Endodermal cell (in vitro differentiated cells): ENCODE measurements around the gene CD46. TPM values are rescaled to one million over a fixed set of nuclear protein-coding genes. Genes with fewer than 3 reads are reported as not detected.

Experiments
- DNase-seq: peaks from one replicate; pipeline ENCODE4 v3.0.0-alpha.2; 2017
- H3K27ac ChIP-seq: 2 replicates; pipeline ENCODE4 v1.5.1; 2013; ENCODE audit warnings: mild to moderate bottlenecking, low read depth, low read length, moderate library complexity
- H3K27me3 ChIP-seq: 2 replicates; pipeline ENCODE4 v1.6.1; 2013; ENCODE audit warnings: mild to moderate bottlenecking, low read length, moderate library complexity; ENCODE audit not compliant: insufficient read depth, control insufficient read depth, poor library complexity, severe bottlenecking
- H3K36me3 ChIP-seq: 2 replicates; pipeline ENCODE4 v1.7.0; 2013; ENCODE audit warnings: mild to moderate bottlenecking, low read length, moderate library complexity; ENCODE audit not compliant: control insufficient read depth, insufficient read depth
- H3K4me1 ChIP-seq: one replicate; pipeline ENCODE4 v1.7.0; 2013; ENCODE audit warnings: low read length; ENCODE audit not compliant: control insufficient read depth, insufficient read depth
- H3K4me3 ChIP-seq: 2 replicates; pipeline ENCODE4 v1.5.1; 2013; ENCODE audit warnings: mild to moderate bottlenecking, low read length, moderate library complexity
- H3K9ac ChIP-seq: 2 replicates; pipeline ENCODE4 v1.6.1; 2013; ENCODE audit warnings: mild to moderate bottlenecking, low read length, moderate library complexity; ENCODE audit not compliant: poor library complexity, severe bottlenecking; ENCODE audit errors: extremely low read depth
- H3K9me3 ChIP-seq: 2 replicates; pipeline ENCODE4 v1.6.1; 2013; ENCODE audit warnings: mild to moderate bottlenecking, low read length, moderate library complexity; ENCODE audit not compliant: control insufficient read depth
- H3K27ac Mint-ChIP-seq: 2 replicates; pipeline ENCODE4 v1.8.0; 2020; ENCODE audit warnings: mixed read lengths
- H3K27me3 Mint-ChIP-seq: 2 replicates; pipeline ENCODE4 v1.8.0; 2021; ENCODE audit warnings: mild to moderate bottlenecking, mixed read lengths; ENCODE audit not compliant: insufficient read depth
- H3K36me3 Mint-ChIP-seq: 2 replicates; pipeline ENCODE4 v1.8.0; 2020; ENCODE audit warnings: low read depth, mixed read lengths
- H3K4me1 Mint-ChIP-seq: 2 replicates; pipeline ENCODE4 v1.8.0; 2020; ENCODE audit warnings: mixed read lengths
- H3K4me3 Mint-ChIP-seq: 2 replicates; pipeline ENCODE4 v1.8.0; 2020; ENCODE audit warnings: mild to moderate bottlenecking, moderate library complexity, mixed read lengths
- H3K9me3 Mint-ChIP-seq: 2 replicates; pipeline ENCODE4 v1.8.0; 2020; ENCODE audit warnings: mild to moderate bottlenecking, mixed read lengths
- WGBS, 2 experiments: methylation state at CpG; one replicate each; pipeline versions ENCODE4 v1.1.5 to v1.1.7; 2013; ENCODE audit warnings: missing lambda C conversion rate in 2 of 2, mixed read lengths in 1 of 2; ENCODE audit not compliant: insufficient coverage in 1 of 2, insufficient read length in 1 of 2; 5-methylcytosine and 5-hydroxymethylcytosine counted together
- total RNA-seq, 2 donors: library from RNA; stranded (reverse); fragmentation: NEBNext Ultra II Directional in 1 of 2; extraction: Animal tissue kit (Norgen Biotek cat#: 25700) in 1 of 2; gene quantifications; 2 replicates in 1 of 2; 3 replicates in 1 of 2; pipeline ENCODE4 v1.2.1, GENCODE V29; 2021
- TF ChIP-seq, protein P1 (sequence below): fragments of 200-600 bp; sonication (generic); conservative IDR thresholded peaks from 2 replicates; pipeline ENCODE4 v1.5.0; 2021; ENCODE audit warnings: antibody characterized with exemption, mild to moderate bottlenecking

CD46 gene
- total RNA-seq, 2 donors from 2014 or later, result 132 to 135 TPM

DNA sequence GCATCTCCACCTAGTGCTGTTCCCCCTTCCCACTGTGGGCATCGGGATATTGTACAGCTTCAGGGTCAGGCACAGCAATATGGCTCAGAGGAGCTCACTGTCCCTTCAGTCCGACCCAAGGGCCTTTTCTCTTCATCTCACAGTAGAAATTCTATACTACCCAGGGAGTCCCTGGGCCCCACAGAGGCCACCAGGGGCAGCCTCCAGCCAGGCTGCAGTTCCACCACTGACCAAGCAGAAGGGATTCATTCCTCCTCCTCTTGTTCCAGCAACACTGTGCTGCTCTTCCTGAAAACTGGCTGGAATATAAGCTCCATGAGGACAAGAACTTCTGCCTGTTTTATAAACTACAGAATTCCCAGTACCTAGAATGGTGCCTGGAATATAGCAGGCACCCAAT, 88.5 kb downstream of the CD46 start:
- Histone ChIP-seq H3K9ac (no peak overlapping the region), H3K9me3 (no peaks in the 10 kb centered on the region), H3K4me3 (no peak overlapping the region), H3K27ac (no peak overlapping the region), H3K36me3 (no peaks in the 10 kb centered on the region), H3K4me1 (no peaks in the 10 kb centered on the region), H3K27me3 (no peaks in the 10 kb centered on the region)
- Mint-ChIP-seq H3K4me3 (no peak overlapping the region), H3K27ac (no peak overlapping the region), H3K27me3 (no peaks in the 10 kb centered on the region), H3K4me1 (no peaks in the 10 kb centered on the region), H3K36me3 (no peaks in the 10 kb centered on the region), H3K9me3 (no peaks in the 10 kb centered on the region)
- whole genome bisulfite sequencing, 2 experiments, result 80 to 86% methylated on average over 1 to 2 of the region's 2 CpGs
- DNase-seq, result peak; percentile 58
- TF ChIP-seq, protein P1, sequence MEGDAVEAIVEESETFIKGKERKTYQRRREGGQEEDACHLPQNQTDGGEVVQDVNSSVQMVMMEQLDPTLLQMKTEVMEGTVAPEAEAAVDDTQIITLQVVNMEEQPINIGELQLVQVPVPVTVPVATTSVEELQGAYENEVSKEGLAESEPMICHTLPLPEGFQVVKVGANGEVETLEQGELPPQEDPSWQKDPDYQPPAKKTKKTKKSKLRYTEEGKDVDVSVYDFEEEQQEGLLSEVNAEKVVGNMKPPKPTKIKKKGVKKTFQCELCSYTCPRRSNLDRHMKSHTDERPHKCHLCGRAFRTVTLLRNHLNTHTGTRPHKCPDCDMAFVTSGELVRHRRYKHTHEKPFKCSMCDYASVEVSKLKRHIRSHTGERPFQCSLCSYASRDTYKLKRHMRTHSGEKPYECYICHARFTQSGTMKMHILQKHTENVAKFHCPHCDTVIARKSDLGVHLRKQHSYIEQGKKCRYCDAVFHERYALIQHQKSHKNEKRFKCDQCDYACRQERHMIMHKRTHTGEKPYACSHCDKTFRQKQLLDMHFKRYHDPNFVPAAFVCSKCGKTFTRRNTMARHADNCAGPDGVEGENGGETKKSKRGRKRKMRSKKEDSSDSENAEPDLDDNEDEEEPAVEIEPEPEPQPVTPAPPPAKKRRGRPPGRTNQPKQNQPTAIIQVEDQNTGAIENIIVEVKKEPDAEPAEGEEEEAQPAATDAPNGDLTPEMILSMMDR, result peak; percentile 64

DNA sequence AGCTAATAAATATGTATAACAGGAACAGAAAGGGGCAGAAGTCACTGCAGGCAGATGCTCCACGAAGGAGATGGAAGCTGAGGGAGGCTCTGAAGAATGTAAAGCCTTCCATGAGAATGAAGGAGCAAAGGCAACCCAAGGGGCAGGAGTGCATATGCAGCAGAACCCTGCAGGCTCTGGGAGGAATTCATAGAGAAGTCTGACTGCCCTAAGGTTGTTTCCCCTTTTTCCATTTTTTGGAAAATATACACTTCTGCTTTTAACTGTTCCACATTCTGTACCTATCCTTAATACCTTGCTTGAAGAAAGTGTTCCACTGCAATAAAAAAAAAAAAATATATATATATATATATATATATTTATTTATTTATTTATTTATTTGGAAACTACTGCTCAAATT, 89.4 kb downstream of the CD46 start:
- no peaks in the 10 kb centered on the region for H3K4me1 Mint-ChIP-seq
- 63 to 77% methylated on average over 1 of the region's 1 CpG for WGBS, 2 experiments
- no peaks in the 10 kb centered on the region for H3K9me3 Mint-ChIP-seq
- Histone ChIP-seq H3K4me1 (no peaks in the 10 kb centered on the region), H3K36me3 (no peaks in the 10 kb centered on the region), H3K27ac (no peak overlapping the region), H3K9me3 (no peaks in the 10 kb centered on the region), H3K4me3 (no peak overlapping the region), H3K27me3 (no peaks in the 10 kb centered on the region), H3K9ac (no peak overlapping the region)
- no peak overlapping the region for H3K4me3 Mint-ChIP-seq
- no peak overlapping the region for H3K27ac Mint-ChIP-seq
- TF ChIP-seq, protein P1, result no peak
- H3K27me3 Mint-ChIP-seq, result no peaks in the 10 kb centered on the region
- H3K36me3 Mint-ChIP-seq, result no peaks in the 10 kb centered on the region
- peak; percentile 25 for DNase-seq

DNA sequence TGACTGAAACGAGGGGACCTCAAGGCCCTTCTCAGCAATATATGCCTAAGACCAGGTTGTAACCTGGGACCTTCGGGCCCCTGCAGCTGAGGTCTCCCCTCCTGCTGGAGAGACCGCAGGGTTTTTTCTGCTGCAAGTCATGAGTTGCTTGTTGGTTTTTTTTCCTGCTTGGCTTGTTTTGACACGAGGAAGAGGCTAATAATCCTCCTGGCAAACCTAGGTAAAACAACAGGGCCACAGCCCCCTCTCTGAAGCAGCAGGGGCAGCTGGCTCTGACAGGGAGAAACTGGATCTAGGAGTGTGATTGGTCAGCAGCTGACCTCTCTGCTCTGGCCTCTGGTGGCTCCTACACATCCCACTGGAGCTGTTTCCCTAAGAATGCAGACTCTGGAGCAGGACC, 90.0 kb downstream of the CD46 start:
- Histone ChIP-seq H3K27ac (no peak overlapping the region), H3K36me3 (no peaks in the 10 kb centered on the region), H3K4me3 (no peak overlapping the region), H3K9ac (no peak overlapping the region), H3K9me3 (no peaks in the 10 kb centered on the region), H3K27me3 (no peaks in the 10 kb centered on the region), H3K4me1 (no peaks in the 10 kb centered on the region)
- no peaks in the 10 kb centered on the region for H3K27me3 Mint-ChIP-seq
- H3K4me3 Mint-ChIP-seq, result no peak overlapping the region
- H3K4me1 Mint-ChIP-seq, result no peaks in the 10 kb centered on the region
- H3K36me3 Mint-ChIP-seq, result no peaks in the 10 kb centered on the region
- H3K27ac Mint-ChIP-seq, result no peak overlapping the region
- DNase-seq, result peak; percentile 45
- no peaks in the 10 kb centered on the region for H3K9me3 Mint-ChIP-seq
- TF ChIP-seq, protein P1, result no peak
- WGBS, 2 experiments, result 73% methylated on average over 4 of the region's 4 CpGs; no CpG with 5 or more reads in 1 of the 2 experiments
